Skin epidermis (tissue), 12 donors: Measurements from ENCODE around the gene SSTR5.

Experiments used
- H3K27ac ChIP-seq, 21 experiments: fragments of 200-600 bp; sonication (generic) in 11 of 21; one replicate each; pipeline ENCODE4 v1.5.0; 2020; ENCODE audit warnings: mild to moderate bottlenecking in 3 of 21, inconsistent platforms in 2 of 21, moderate library complexity in 2 of 21
- H3K4me3 ChIP-seq, 7 experiments: fragments of 200-600 bp; sonication (generic) in 2 of 7; one replicate each; pipeline ENCODE4 v1.5.0; 2020; ENCODE audit warnings: inconsistent platforms in 2 of 7, mild to moderate bottlenecking in 2 of 7, moderate library complexity in 1 of 7

The SSTR5 gene

DNA sequence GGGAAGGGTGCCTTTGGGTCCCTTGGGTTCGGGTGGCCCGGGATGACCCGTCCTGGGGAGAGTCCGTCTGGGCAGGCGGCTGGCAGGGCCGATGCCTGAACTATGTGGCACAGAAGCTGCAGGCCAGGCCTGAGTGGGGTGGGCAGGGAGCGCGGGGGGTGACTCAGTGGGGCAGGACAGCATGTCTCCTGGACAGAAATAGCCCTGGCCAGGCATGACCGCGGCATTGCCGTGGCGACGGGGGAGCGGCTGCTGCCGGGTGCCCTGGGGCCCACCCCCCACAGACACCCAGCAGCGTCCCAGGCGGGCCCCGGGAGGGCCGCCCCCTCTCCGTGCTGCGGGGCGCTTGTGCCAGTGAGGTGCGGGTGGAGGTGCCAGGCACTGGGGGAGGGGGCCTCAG, 25.3 kb downstream of the SSTR5 start:
- no peak overlapping the region for H3K27ac ChIP-seq
- no peak overlapping the region for H3K4me3 ChIP-seq

DNA sequence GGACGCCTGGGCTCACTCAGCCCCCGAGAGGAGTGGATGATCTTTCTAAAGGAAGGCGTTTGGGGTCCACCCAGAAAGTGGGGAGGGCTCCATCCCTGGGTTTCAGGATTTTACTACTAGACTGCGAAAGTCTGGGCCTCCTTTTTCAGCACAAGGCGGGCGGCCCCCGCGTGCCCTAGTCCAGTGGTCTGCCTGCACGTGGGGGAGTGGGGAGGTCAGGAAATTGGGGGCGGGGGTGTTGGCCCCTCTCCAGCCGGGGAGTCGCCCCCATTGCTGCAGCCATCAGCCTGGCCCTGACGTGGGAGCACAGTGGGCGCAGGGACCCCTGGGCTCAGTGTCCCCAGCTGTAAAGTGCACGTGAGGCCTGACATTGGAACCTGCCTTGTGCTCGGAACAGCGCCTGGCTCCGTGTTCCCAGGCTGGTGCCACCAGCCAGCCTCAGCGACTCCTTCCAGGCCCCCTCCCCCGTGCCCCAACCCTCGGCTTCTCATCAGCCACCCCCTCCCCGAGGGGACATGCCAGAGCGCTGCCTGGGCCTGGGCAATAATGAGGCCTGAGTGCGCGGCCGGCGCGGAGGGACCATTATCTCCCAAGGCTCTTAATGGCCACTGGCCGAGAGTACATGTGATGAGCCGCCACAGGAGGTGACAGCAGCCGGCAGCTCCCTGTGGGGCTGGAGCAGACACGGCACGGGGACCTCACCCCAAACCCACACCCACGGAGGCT, 25.9 kb downstream of the SSTR5 start:
- H3K4me3 ChIP-seq: no peak overlapping the region
- H3K27ac ChIP-seq: no peak overlapping the region

DNA sequence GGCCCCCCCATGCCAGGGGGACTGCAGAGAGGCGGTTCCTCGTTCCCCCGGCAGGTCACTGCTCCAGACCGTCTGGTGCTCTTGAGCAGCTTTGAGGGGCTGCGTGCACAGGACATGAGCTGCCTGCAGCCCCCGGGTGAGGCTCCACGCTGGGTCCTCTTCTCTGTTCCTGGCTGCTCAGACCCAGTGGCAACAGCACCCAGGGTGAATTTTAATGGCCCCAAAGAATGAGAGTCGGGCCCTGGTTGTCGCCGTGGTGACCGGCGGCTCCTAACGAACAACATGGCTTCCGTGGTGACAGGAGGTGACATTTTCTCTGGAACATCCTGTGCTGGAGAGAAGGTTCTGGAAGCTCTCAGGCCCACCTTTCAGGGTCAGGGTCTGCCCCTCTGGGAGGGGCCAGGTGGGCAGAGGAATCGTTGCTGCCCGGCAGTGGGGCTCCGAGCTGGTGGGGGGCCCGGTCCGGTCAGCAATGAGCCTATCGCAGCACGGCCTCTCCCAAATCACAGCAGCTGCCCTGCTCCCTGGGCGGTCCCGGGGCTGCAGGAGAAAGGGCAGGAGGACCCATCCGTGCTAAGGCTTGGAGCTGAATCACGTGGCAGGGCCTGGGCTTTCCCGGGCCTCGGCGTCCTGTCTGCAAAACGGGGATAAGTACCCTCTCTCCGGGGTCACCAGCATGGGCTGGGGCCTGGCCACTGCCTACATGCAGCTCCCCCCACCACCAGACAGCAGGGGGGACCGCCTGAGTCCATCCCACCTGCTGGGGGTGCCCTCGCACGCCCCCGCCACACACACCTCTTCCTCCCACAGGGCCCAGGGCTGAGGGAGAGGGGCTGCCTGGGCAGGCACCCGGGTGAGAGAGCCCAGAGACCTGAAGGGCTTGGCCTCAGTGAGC, 26.9 kb downstream of the SSTR5 start:
- no peak overlapping the region for H3K4me3 ChIP-seq
- no peak overlapping the region for H3K27ac ChIP-seq

DNA sequence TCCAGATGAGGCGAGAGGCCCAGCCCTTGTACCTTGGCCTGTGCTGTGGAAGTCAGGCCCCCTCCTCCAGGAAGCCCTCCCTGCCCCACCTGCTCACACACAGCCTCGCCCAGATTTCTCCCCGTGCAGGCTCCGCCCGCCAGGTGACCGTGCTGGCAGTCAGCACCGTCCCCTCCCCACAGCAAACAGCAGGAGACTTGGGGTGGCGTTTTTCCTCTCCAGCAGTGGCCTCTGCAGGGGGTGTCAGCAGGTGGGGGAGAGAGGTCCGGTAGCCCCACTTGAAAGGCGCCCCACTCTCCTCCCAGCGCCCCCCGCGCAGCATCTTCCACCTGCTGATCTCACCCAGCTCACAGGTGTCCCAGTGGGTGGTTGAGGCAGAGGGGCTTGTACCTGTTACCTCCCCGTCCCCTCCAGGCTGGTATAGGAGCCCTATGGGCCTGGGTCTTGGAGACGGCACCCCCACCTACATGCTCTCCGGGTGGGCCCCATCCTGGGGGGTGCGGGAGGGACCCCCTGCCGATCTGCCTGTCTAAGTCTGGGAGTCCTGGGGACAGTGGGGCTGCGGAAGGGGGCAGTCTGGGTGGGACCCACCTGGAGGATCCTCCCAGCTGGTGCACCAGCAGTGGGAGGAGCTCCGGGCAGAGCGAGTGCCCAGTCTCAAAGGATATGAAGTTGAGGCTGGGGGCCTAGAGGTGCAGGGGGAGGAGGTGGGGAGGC, 27.7 kb downstream of the SSTR5 start:
- no peak overlapping the region for H3K4me3 ChIP-seq
- H3K27ac ChIP-seq: no peak overlapping the region

DNA sequence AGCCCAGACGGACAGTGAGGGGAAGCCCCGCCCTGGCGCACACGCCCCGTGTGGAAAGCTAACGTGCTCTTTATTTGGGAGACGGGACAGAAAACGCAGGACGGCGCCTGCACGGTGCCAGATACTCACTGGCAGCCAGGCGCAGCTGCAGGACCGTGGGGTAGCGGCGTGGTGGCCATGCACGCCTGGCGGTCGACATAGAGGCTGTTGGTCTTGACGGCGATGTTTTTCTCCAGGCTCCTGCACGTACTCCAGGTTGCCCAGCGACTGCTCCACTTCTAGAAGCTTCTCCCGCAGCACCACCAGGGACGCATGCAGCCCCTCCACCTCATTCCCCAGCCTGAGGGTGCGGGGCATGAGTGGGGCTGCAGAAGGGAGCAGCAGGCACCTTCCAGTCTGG, 28.6 kb downstream of the SSTR5 start:
- Histone ChIP-seq H3K27ac (no peak overlapping the region), H3K4me3 (no peak overlapping the region)

DNA sequence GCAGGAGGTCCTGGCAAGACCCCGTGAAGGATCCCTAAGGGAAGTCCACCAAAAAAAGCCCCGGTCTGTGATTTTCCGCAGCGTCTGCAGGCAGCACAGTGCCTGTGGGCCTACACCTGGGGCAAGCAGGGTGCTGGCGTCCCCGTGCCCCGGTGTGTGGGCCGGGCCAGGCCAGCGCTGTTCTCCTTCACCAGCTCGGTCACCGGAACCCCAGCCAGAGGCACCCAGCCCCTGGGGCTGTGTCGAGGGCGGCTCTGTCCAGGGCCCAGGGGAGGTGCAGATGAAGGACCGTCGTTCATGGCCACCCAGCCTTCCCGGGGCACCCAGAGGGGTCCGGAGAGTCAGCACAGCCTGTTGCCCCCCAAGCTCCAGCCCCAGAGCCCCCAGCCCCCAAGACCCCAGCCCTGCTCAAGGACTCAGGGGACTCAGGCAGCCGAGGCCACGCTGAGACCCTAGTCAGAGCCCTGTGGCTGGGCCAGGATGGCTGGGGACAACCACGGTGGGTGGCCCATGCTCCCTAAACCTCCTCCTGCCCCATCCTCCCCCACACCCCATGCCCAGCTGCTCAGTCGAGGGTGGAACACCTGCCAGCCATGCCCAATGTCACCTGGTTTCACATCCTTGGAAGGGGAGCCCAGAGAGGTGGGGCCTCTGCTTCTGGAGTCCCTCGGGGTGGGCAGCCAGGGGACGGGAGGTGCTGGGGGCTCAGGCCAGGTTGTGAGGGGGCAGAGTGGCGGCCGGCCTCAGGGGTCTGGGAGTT, 29.2 kb downstream of the SSTR5 start:
- Histone ChIP-seq H3K27ac (no peak overlapping the region), H3K4me3 (no peak overlapping the region)

DNA sequence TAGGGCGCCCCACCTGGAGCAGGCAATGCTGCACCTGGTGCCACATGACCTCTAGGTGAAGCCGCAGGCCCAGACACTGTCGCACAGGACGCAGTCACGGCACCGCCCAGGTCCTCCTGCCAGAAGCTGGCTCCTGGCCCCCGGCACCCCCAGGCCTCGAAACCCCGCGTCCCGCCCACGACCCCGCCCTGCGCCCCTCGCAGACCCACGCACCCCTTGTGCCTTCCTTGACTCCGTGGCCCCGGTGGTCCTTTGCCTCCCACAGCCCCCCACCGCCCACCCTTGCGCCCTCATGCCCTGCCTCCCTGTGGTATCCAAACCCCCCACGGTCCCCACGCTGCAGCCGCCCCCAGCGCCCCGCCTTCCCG, 29.8 kb downstream of the SSTR5 start:
- H3K27ac ChIP-seq: no peak overlapping the region
- H3K4me3 ChIP-seq: no peak overlapping the region

DNA sequence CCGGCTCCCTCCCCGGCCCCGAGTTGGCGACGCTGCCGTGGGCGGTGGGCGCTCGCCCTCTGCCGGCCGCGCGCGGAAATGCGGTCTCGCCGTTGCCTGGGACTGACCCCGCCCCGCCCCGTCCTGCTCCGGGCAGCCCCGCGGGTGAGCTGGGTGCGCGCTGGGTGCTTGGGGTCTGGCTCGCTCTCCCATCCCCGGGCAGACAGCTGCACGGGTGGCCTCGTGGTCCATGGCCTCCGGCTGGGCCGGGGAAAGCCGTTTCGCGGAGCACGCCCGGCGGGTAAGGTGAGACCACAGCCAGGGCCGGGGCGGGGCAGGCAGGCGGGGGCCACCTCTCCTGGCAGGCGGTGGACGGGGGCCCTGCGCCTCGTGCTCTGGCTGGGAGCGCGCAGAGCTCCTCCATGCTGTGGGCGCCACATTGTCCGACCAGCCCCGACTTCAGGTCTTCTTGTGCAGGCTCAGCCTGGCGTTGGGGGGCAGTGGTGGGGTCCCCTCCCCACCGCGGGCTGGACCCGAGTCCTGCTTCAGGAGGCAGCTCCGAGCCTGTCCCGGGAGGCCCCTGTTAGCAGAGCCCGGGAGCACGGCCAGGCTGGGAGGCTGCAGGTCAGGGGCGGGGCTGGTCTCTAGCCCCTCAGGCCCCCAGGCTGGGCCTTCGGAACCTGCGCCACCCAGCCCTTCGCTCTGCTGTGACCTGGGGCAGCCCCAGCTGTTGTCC, 30.5 kb downstream of the SSTR5 start:
- H3K27ac ChIP-seq: no peak overlapping the region
- H3K4me3 ChIP-seq: peak overlapping the region in 2 of 7 experiments; percentile 12 to 21

DNA sequence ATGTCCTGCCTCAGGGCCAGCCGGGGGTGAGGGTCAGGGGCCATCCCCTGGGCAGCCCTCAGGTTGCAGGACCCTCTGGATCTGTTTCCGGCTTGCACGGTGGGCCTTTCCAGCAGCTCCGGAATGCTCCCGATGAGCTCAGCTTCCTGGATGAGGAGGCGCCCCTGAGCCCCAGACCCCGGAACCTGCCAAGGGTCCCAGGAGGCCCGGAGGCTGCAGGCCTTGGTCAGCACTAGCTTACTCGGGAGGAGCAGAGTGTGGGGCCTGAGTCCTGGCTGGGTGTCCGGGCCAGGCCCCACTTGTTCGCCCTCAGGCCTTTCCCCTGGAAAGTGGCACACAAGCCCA, 31.1 kb downstream of the SSTR5 start:
- no peak overlapping the region for H3K4me3 ChIP-seq
- H3K27ac ChIP-seq: no peak overlapping the region

DNA sequence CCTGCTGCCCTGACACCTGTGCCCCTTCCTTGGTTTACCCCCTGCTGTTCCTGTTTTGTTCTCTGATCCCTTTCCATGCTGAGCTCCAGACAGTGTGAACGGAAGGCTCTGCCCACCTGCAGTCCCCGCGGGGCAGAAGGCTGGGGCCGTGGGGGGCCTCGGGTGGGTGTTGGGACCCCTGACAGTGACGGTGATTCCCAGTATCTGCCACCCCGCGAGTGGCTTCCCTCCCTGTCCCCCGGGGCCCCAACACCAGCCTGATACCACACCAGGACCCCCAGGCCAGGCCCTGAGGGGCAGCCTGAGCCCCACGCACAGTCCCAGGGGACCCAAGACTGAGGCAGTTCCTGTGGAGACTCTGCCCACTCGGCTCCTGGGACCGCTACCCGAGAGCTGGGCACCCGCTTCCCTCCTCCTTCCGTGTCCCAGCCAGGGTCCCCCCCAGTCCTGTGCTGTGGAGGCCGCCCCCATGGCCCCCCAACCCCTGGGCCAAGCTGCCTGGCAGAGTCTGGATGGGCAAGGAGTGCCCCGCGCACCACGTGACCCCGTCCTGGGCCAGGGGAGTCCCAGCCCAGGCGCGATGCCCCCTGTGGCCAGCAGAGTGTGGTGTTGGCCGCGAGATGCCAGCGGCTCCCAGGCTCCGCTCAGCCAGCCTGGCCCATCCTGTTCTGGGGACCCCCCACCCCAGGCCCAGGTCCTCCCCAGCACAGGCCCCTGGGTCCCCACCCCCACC, 33.5 kb downstream of the SSTR5 start:
- no peak overlapping the region for H3K4me3 ChIP-seq

DNA sequence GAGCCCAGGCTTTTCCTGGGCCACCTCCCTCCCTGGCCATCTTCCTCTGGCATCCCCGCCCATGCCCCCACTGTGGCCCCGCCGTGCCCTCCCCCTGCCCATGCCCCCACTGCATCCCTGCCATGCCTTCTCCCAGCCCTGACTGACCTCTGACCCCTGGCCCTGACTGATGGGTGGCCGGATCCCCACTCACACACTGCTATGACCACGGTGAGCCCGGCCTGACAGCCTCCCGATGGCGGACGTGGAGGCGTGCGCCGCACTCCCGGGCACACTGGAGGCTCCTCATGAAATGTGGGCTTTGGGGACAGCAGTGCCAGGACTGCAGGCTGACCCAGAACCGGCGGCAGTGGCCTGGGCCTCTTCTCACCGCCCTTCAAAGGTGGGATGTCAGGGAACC, 34.1 kb downstream of the SSTR5 start:
- H3K27ac ChIP-seq: no peak overlapping the region
- H3K4me3 ChIP-seq: no peak overlapping the region

More for the DNA sequence above, 33.5 kb downstream of the SSTR5 start:
- no peak overlapping the region for H3K27ac ChIP-seq

DNA sequence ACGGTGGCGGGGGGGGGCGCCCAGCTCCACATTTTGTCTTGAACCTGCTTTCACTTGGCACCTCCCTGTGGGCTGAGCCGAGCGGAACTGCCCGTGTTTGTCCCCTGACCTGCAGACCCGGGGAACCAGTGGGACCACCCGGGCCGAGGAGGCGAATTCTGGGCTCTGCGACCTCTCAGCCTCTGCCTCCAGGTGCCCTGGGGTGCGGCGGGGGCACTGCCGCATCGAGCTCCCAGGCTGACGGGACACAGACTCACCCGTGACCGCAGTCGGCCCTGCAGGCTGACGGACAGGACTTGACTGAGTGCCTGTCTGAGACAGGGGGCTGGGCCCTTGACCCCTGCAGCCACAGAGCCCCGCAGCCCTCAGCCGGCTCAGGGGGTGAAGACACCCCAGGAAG, 34.6 kb downstream of the SSTR5 start:
- H3K27ac ChIP-seq: no peak overlapping the region
- H3K4me3 ChIP-seq: no peak overlapping the region

DNA sequence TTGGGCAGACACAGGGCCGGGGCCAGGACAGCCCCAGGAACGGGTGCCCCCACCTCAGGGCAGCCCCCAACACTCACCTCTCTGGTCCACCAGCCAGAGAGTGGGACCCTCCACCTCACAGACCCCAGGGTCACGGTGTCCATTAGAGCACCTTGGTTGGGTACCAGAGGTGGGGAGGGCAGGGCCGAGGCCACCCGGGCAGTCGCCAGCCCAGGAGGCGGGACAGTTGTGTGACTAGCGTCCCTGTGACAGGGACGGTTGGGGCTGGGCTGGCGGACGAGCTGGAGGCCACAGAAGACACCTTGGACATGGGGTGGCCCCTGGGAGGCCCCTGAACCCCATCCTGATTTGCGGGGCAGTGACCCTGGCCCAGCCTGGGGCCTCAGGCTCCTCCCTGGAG, 35.2 kb downstream of the SSTR5 start:
- H3K27ac ChIP-seq: no peak overlapping the region
- H3K4me3 ChIP-seq: no peak overlapping the region

DNA sequence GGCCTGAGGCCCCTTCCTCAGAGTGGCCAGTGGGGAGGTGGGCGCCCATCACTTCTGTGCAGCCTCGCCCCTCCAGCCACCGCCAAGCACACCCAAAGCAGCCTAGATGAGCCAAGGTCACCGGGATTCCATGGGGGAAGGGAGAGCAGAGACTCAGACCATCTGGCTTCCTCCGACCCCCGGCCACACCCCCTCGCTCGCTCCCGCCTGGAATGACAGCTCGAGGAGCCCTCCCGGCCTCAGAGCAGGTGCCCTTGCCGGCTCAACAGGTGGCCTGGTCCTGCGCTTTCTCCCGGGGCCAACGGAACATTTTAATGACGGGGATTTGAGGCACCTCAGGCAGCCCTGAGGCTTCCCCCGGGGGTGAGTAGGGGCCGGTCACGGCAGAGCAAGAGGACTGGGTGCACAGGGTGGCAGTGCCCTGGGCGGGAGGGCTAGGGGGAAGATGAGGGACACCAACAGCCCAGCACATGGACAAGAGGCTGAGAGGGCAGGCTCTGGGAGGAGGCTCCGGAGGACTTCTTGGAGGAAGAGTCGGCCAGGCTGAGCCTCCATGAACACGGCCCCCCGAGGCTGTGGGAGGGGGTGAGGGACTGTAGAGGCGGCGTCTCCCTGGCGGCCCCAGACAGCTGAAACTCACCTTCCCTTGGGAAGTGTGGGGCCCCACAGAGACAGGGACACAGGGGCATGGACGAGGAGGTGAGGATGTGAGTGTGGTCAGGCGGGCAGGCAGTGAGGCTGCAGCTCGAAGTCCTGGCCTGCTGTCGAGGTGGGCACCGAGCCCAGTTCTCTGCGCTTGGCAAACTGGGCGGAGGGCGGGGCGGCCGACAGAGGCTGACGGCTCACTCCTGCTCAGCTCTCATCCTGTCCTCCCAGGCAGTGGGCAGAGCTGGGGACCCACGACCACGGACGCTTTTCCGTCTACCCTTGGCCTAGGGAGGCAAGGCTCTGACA, 36.0 kb downstream of the SSTR5 start:
- no peak overlapping the region for H3K27ac ChIP-seq
- no peak overlapping the region for H3K4me3 ChIP-seq

DNA sequence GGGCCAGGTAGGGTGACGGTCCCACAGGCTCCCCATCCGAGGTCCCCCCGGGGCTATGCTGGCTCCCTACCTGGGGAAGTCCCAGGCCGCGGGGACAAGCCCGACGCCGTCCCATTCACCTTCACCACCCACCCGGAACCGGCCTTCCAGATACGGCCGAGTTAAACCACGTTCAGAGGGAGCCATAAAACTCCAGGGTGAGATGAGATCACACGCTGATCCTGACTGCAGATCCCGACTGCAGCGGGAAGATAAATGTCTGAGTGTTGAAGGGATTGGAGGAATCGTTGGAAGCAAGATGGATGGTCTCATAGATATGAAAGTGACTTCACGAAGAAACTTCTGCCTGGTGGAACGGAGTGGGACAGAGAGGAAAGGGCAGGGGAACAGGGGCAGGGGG, 37.1 kb downstream of the SSTR5 start:
- Histone ChIP-seq H3K27ac (no peak overlapping the region), H3K4me3 (no peak overlapping the region)

DNA sequence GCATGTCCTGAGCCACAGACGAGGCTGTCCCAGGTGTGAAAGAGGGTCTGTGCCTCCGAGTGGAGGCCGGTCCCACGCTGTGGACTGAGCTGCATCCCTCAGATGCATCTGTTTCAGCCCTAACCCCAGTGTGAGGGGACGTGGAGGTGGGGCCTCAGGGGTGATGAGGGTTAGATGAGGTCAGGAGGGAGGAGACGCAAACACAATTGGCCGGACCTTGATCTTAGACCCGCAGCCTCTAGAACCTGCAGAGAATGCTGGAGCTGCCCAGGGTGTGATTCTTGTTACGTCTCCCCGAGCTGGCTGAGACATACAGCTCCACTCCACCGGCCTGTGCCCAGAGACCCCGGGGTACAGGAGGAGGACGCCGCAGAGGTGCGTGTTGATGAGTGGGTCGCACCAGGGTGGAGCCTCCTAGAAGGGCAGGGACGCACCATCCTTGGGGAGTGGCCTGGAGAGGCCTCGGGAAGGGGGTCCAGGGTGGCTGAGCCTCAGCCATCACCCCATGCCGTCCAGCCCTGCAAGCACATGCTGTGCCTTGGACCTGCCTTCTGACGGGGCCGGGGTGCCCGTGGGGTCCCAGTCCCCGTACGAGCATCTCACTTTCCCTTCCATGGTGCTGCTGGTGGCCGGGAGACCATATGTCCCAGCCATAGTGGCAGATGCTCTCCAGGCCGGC, 40.1 kb downstream of the SSTR5 start:
- Histone ChIP-seq H3K27ac (no peak overlapping the region), H3K4me3 (no peak overlapping the region)

DNA sequence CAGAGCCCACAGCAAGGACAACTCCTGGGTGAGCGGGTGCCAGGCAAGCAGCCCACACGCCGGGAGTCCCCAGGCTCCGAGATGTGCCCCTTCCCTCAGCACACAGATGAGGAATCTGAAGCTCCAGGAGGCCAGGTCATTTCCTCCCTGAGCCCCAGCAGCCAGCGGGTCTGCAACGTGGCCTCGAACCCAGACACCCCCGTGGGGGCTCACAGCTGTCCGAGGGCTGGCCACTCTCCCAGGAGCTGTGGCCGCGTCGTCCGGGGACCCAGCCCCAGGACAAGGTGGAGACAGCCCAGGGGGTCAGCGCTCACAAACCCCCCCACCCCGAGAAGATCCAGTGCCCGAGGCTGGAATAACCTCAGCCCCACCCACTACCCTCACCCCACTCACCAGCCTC, 40.9 kb downstream of the SSTR5 start:
- H3K4me3 ChIP-seq: no peak overlapping the region
- no peak overlapping the region for H3K27ac ChIP-seq
